OCI-LY1 (cell line): Measurements from ENCODE around the gene CRADD.

Experiments used
- H2AFZ ChIP-seq: fragments of 200-600 bp; sonication (generic), shearing (Covaris generic); 2 replicates; pipeline ENCODE4 v1.6.0; 2014; ENCODE audit warnings: antibody characterized with exemption, mild to moderate bottlenecking, low read length
- H3F3A ChIP-seq: fragments of 200-600 bp; sonication (generic), shearing (Covaris generic); 2 replicates; pipeline ENCODE4 v1.6.0; 2014; ENCODE audit warnings: mild to moderate bottlenecking, antibody characterized with exemption, low read length, moderate library complexity; ENCODE audit not compliant: insufficient read depth
- H3K27ac ChIP-seq: fragments of 200-600 bp; sonication (generic); 2 replicates; pipeline ENCODE4 v1.5.1; 2014; ENCODE audit warnings: low read length, mixed run types, mild to moderate bottlenecking, low read depth; ENCODE audit not compliant: poor library complexity, severe bottlenecking
- H3K27me3 ChIP-seq: fragments of 200-600 bp; sonication (generic); 2 replicates; pipeline ENCODE4 v1.6.0; 2014; ENCODE audit warnings: antibody characterized with exemption, mild to moderate bottlenecking, low read length, moderate library complexity; ENCODE audit not compliant: insufficient read depth
- H3K36me3 ChIP-seq: fragments of 200-600 bp; sonication (generic); 2 replicates; pipeline ENCODE4 v1.6.1; 2014; ENCODE audit warnings: mild to moderate bottlenecking, antibody characterized with exemption, low read length, moderate library complexity, mixed read lengths; ENCODE audit not compliant: insufficient read depth
- H3K4me1 ChIP-seq: fragments of 200-600 bp; sonication (generic); 2 replicates; pipeline ENCODE4 v1.5.1; 2014; ENCODE audit warnings: mild to moderate bottlenecking, low read length, moderate library complexity; ENCODE audit not compliant: insufficient read depth, severe bottlenecking
- H3K4me2 ChIP-seq: fragments of 200-600 bp; sonication (generic), shearing (Covaris generic); 2 replicates; pipeline ENCODE4 v1.6.1; 2014; ENCODE audit warnings: low read length
- H3K4me3 ChIP-seq: fragments of 200-600 bp; sonication (generic); 2 replicates; pipeline ENCODE4 v1.5.1; 2014; ENCODE audit warnings: low read length, low read depth, mild to moderate bottlenecking, mixed read lengths; ENCODE audit not compliant: poor library complexity, severe bottlenecking
- H3K79me2 ChIP-seq: fragments of 200-600 bp; shearing (Covaris generic); 2 replicates; pipeline ENCODE4 v1.6.1; 2016; ENCODE audit warnings: mixed run types, low read length, mixed read lengths; ENCODE audit not compliant: insufficient read depth
- H3K9ac ChIP-seq: fragments of 200-600 bp; sonication (generic), shearing (Covaris generic); 2 replicates; pipeline ENCODE4 v1.6.1; 2014; ENCODE audit warnings: mild to moderate bottlenecking, low read length, mixed read lengths
- H3K9me2 ChIP-seq: fragments of 200-600 bp; sonication (generic), shearing (Covaris generic); 2 replicates; pipeline ENCODE4 v1.6.1; 2014; ENCODE audit warnings: low read depth, mild to moderate bottlenecking, low read length, mixed read lengths
- H3K9me3 ChIP-seq: fragments of 200-600 bp; shearing (Covaris generic); 2 replicates; pipeline ENCODE4 v1.6.1; 2014; ENCODE audit warnings: low read length, mixed read lengths
- H4K20me1 ChIP-seq: fragments of 200-600 bp; sonication (generic), shearing (Covaris generic); 2 replicates; pipeline ENCODE4 v1.6.0; 2016; ENCODE audit warnings: mild to moderate bottlenecking, low read length; ENCODE audit not compliant: insufficient read depth
- EZH2 ChIP-seq: fragments of 200-600 bp; sonication (generic), shearing (Covaris generic); IDR thresholded peaks from 2 replicates; pipeline ENCODE4 v1.8.0; 2017; ENCODE audit warnings: borderline replicate concordance, mixed run types, mild to moderate bottlenecking, antibody characterized with exemption, low read length, moderate library complexity, mixed read lengths
- TF ChIP-seq, protein P1 (sequence below): fragments of 200-600 bp; sonication (generic), shearing (Covaris generic); IDR thresholded peaks from 2 replicates; pipeline ENCODE4 v1.5.1; 2017; ENCODE audit warnings: mild to moderate bottlenecking, antibody characterized with exemption, low read length, moderate library complexity, mixed read lengths

Gene CRADD

DNA sequence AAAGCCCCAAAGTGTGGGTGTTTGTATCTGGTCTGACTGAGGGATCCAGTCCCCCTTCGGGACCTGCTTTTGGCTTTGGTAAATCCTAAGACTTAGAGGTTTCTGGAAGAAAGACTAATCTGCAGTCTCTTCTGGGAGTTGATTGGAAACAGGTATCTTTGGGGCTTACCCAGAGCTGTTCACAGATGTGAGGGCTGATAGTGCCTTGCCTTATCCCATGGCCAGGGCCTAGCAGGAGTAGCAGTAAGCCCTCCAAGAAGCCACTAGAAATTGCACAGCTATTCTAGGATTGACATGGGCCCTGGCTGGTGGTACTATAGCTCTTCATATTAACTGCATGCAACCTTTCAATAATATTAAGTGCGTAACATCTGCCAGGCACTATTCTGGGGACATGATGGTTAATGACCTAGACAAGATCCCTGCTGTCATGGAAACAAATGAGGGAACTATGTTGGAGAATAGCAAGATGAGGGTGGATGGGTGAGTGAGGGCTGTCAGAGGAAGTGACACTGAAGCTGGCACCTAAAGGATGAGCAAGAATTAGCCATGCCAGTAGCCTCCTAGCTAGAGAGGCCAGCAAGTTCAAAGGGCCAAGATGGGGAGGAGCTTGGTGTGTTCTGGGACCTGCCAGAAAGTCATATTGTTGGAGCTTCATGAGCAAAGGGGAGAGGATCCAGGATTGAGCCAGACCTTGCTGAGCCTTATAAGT, 71.7 kb downstream of the CRADD start:
- Histone ChIP-seq H3K27ac (no peak overlapping the region), H3K4me1 (no peaks in the 10 kb centered on the region), H3K27me3 (no peaks in the 10 kb centered on the region), H3K9me2 (no peaks in the 10 kb centered on the region), H3K9ac (no peak overlapping the region), H4K20me1 (no peaks in the 10 kb centered on the region), H3K79me2 (no peaks in the 10 kb centered on the region), H3K4me3 (no peak overlapping the region), H3K4me2 (no peak overlapping the region), H3F3A (no peaks in the 10 kb centered on the region), H3K36me3 (no peaks in the 10 kb centered on the region), H2AFZ (no peak overlapping the region), H3K9me3 (no peaks in the 10 kb centered on the region)
- TF ChIP-seq, protein P1, sequence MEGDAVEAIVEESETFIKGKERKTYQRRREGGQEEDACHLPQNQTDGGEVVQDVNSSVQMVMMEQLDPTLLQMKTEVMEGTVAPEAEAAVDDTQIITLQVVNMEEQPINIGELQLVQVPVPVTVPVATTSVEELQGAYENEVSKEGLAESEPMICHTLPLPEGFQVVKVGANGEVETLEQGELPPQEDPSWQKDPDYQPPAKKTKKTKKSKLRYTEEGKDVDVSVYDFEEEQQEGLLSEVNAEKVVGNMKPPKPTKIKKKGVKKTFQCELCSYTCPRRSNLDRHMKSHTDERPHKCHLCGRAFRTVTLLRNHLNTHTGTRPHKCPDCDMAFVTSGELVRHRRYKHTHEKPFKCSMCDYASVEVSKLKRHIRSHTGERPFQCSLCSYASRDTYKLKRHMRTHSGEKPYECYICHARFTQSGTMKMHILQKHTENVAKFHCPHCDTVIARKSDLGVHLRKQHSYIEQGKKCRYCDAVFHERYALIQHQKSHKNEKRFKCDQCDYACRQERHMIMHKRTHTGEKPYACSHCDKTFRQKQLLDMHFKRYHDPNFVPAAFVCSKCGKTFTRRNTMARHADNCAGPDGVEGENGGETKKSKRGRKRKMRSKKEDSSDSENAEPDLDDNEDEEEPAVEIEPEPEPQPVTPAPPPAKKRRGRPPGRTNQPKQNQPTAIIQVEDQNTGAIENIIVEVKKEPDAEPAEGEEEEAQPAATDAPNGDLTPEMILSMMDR, result no peak
- no peak for TF ChIP-seq EZH2

DNA sequence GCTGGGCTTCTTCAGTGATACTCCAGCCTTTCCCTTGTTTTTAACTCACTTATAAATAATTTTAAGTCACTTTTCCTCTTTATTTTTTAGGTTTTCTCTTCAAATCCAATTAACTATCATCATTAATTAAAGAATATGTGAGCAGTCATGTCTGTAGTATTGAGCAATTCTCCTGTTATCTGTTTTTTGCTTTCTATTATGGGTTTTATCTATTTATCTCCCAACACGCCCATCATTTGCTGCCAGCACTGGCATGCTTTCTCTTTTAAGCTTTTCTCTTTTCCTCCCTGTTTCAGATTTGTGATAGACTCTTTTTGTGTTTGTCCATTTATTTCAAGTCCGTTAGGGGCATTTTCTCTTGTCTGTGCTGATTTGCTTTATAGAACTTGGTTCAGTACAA, 72.3 kb downstream of the CRADD start:
- Histone ChIP-seq H3K9ac (no peak overlapping the region), H3K79me2 (no peaks in the 10 kb centered on the region), H3F3A (no peaks in the 10 kb centered on the region), H2AFZ (no peak overlapping the region), H3K4me1 (no peaks in the 10 kb centered on the region), H3K4me3 (no peak overlapping the region), H3K9me2 (no peaks in the 10 kb centered on the region), H3K27me3 (no peaks in the 10 kb centered on the region), H3K4me2 (no peak overlapping the region), H3K9me3 (no peaks in the 10 kb centered on the region), H3K36me3 (no peaks in the 10 kb centered on the region), H4K20me1 (no peaks in the 10 kb centered on the region), H3K27ac (no peak overlapping the region)
- no peak for TF ChIP-seq EZH2
- TF ChIP-seq, protein P1, result no peak

DNA sequence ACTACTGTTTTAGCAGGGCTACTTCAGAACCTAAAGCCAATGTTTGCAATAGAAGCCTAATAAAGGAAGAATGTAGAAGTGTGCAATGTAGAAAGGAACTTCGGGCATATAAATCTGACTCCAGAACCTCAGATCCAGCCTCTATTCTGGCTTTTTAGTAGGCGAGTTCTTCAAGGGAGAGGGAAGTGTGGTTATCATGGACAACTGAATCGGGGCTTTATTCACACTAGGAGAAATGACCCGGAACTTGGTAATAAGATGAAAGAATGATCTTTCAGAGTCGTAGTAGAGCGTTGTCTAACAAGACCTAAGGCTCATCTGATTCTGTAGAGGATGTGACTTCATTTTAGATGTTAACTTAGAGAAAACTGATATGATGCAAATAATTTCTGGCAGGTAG, 72.9 kb downstream of the CRADD start:
- Histone ChIP-seq H2AFZ (no peak overlapping the region), H3K4me2 (no peak overlapping the region), H3K9me2 (no peaks in the 10 kb centered on the region), H3K4me1 (no peaks in the 10 kb centered on the region), H3K27me3 (no peaks in the 10 kb centered on the region), H3K4me3 (no peak overlapping the region), H3K79me2 (no peaks in the 10 kb centered on the region), H4K20me1 (no peaks in the 10 kb centered on the region), H3K27ac (no peak overlapping the region), H3F3A (no peaks in the 10 kb centered on the region), H3K9me3 (no peaks in the 10 kb centered on the region), H3K36me3 (no peaks in the 10 kb centered on the region), H3K9ac (no peak overlapping the region)
- TF ChIP-seq, protein P1, result no peak
- TF ChIP-seq EZH2, result no peak
